HG03066 (cell line): ENCODE results near the gene STING1.
"Not testable (repeated sequence)": the region's sequence is repeated elsewhere in the genome, so short reads cannot be mapped to it uniquely, and the experiment has no call there.

ENCODE experiments used
- ATAC-seq: cut with Tn5 transposase; IDR thresholded peaks from one replicate; pipeline ENCODE4 v1.9.1; 2021; ENCODE audit warnings: low read depth; ENCODE audit not compliant: unreplicated experiment

STING1 gene

DNA sequence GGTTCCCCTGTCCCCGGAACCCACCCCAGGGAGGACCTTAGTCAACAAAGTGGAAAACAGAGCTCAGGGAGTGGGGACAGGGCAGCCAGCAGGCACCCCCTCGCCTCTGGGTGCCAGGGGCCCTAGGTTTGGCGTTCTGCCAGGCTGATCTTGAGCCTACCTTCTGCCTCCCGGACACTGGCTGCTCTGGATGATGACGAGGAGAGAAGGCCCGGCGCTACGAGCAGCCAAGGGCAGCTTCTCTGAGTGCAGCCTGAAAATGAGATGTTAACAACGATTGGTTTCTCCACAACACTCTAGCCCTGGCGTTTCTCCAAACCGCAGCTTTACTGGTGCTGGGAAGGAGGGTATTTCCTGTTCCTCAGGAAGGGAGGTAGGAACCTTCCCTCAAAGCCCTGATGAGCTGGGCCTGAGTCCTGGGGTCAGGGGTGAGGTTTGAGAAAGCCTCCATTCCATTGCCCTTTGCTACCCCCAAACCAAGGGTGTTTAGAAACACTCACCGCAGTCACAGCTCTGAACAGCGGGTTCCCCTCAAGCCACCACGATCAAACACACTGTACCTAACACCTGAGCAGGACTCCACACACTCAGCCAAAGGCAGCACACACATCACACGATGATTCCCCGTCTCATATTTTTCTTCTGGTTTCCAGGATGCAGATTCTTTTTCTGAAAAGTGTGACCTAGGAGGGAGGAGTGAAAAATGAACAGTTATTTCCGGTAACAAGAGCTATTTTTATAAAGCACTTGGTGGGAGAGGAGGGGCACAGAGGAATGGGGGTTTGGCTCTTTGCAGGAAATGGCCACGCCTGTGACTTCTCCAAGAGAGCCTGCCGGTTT is at the start of gene STING1:
Gene STING1, minus strand, starts transcription at position 709 of the 840 bp plus-strand sequence. CDS start 1,054 bp downstream, outside the sequence.
- ATAC-seq = peak; percentile 61

DNA sequence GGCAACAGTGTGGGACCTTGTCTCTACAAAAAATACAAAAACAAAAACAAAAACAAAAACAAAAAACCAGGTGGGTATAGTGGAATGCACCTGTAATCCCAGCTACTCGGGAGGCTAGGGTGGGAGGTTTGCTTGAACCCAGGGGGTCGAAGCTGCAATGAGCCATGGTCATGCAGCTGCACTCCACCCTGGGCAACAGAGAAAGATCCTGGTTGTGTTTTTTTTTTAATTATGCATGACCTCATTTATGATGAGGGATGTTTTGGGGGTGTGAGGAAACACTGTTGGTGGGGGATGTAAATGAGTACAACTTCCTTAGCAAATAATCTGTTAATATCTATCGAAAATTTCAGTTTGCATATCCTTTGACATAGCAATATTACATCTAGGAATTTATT is 49.2 kb upstream of the STING1 start:
- no peak for ATAC-seq

DNA sequence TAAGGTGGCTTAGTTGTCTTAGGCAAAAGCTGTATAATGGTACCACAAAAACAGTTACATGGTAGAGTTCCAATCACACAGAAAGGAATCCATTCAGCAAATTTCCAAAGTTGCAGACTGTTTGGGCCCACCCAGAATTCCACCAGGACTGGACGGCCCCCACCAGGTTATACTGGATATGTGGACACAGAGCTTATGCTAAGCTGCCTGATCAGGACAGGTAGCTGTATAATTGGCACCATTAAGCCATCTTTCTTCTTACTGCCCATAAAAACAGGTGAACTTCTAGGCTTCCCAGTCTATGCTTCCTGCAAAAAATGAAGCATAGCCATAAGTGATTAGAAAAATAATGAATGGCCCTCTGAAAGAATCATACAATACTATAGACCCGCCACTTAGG is 47.5 kb upstream of the STING1 start:
- not testable (repeated sequence) for ATAC-seq

DNA sequence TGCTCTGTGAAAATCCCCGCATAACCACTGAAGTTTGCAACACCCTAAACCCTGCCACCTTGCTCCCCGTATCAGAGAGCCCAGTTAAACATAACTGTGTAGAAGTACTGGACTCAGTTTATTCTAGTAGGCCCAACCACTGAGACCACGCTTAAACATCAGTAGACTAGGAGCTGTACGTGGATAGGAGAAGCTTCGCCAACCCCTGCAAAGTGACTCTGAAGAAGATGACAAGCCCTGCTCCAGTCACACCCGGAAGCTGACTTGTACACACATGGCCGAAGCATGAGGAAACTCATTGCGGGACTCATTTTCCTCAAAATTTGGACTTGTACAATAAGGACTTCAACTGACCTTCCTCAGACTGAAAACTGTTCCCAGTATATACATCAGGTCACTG is 46.1 kb upstream of the STING1 start:
- ATAC-seq = not testable (repeated sequence)

DNA sequence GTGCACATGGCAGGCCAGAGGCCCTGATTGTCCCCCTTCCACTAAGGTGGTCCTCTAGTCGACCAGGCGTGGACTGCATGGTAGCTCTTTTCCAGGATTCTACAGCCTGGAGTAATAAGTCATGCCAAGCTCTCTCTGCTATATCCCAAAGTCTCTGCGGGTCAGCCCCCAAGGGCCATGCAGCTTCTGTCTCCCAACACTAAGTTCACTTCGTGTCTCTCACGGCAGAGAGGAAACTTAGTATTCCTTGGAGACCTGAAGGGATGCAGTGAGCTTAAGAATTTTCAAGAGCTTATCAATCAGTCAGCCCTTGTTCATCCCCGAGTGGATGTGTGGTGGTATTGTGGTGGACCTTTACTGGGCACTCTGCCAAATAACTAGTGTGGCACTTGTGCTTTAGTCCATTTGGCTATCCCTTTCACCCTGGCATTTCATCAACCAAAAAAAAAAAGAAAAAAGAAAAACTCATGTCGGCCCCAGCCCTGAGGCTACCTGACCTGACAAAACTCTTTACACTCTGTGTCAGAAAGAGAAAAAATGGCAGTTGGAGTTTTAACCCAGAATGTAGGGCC is 45.4 kb upstream of the STING1 start:
- not testable (repeated sequence) for ATAC-seq

DNA sequence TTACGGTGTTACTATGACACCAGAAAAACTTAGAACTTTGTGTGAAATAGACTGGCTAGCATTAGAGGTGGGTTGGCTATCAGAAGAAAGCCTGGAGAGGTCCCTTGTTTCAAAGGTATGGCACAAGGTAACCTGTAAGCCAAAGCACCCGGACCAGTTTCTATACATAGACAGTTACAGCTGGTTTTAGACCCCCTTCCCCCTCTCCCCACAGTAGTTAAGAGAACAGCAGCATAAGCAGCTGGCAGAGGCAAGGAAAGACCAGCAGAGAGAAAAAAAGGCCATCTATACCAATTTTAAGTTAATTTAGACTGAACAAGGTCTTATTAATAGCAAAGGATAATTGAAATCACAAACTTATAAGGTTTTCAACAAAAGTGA is 44.5 kb upstream of the STING1 start:
- not testable (repeated sequence) for ATAC-seq

DNA sequence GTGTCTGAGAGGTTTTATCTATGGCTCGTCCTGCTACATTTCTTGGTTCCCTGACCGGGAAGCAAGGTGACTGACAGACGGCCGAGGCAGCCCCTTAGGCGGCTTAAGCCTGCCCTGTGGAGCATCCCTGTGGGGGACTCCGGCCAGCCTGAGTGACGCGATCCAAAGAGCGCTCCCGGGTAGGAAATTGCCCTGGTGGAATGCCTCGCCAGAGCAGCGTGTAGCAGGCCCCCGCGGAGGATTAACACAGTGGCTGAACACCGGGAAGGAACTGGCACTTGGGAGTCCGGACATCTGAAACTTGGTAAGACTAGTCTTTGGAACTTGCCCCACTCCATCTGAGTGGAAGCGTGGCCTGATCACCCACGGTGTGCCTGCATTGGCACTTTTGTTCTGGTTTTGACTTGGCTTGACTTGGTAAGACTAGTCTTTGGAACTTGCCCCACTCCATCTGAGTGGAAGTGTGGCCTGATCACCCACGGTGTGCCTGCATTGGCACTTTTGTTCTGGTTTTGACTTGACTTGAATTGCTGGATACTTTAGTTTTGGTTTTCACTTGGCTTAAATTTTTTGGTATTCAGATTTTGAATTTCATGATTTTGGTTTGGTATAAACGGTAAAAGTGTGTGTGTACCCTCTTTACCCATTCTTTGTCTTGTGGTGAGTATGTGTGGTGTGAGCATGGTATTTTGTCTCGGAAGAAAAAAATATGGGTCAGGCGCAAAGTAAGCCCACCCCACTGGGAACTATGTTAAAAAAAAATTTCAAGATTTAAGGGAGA is 43.9 kb upstream of the STING1 start:
- ATAC-seq = not testable (repeated sequence)

DNA sequence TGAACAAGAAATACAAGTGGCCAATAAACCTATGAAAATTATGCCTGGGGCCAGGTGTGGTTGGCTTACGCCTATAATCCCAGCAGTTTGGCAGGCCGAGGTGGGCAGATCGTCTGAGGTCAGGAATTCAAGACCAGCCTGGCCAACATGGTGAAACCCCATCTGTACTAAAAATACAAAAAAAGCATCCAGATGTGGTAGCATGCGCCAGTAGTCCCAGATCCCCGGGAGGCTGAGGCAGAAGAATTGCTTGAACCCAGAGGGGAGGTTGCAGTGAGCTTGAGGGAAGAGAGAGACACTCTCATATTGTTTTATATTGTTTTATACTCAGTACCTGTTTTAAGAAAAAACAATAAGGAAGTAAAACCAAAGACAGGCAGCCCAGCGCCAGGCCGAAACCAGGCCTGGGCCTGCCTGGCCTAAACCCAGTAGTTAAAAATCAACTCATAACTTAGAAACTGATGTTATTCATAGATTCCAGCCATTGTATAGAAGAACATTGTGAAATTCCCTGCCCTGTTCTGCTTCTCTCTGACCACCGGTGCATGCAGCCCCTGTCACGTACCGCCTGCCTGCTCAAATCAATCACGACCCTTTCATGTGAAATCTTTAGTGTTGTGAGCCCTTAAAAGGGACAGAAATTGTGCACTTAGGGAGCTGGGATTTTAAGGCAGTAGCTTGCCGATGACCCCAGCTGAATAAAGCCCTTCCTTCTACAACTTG is 43.2 kb upstream of the STING1 start:
- ATAC-seq = not testable (repeated sequence)

DNA sequence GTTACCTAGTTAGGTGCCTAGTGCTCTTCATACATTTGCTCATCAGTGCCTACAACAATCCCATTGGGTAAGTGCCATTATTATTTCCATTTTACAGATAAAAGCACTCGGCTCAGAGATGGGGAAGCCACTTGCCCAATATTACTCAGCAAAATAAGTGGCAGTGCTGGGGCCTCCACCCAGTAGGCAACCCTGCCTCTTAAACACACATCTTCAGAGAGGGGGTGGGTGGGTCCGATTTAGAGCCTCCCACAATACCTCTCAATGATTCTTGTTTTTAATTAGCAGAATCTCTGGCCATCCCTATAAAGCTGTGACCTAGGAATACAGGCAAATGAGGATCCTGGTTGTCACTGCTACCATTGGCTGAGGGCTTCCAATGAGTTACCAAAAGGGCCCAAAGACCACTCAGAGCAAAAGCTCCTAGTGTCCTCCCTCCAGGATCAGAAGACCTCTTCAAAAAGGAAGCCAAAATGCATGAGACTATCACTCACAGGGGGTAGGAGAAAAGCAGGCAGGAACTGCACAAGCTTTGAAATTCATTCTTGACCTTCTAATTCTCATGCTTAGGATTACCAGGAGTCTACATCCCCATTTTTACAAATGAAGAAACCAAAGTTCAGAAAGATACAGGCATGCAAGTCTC is 42.5 kb upstream of the STING1 start:
- ATAC-seq = no peak

DNA sequence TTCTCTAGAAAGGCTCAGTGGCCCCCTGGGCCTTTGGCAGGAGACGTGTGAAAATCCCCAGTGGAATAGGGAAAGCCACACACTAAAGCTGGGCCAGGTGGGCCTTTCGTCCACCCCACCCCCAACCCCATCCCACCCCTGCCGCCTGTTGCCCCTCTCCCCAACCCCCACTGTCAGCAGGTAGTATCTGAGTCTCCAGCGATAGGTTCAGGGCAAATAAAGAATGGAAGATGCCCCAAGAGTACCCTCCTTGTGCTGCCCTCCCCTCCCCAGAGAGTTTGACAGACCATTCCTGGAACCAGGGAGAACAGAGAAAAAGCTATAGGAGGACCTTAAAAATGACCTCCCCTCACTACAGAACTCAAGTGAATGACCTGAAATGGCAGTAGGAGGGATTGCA is 41.9 kb upstream of the STING1 start:
- ATAC-seq = no peak

DNA sequence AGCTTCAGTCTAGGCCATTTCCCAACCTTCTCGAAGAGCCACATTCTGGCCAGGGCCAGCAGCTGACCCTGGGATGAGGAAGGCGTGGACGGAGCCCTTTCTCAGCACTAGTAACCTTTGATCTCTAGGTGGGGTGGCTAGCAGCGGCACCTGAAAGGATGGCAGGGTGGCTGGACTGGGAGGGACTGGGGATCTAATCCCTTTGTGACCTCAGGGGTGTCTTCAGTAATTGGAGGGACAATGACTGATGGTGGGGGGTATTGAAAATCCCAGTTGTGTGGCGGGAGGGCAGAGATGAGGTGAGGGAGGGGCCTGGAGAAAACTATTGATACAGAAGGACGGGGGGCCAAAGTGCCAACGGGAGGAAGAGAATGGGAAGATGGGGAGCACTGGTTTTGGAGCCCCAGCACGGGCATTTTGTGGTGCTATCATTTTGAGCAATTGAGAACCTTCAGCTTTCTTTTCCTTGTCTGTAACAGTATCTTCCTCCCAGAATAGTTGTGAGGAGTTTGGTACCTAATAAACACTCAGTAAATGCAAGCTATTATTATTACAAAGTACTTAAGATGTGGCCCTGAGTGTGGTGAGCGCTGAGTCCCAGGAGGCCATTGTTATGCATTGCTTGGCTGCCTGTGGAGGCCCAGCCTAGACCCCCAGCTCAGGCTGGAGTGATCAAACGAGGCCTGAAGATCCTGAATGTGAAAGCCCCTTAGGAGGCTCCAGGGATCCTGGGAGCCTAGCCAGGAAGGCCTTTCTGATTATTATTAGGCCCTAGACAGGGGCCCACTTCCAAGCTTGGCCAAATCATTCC is 41.3 kb upstream of the STING1 start:
- ATAC-seq = no peak

DNA sequence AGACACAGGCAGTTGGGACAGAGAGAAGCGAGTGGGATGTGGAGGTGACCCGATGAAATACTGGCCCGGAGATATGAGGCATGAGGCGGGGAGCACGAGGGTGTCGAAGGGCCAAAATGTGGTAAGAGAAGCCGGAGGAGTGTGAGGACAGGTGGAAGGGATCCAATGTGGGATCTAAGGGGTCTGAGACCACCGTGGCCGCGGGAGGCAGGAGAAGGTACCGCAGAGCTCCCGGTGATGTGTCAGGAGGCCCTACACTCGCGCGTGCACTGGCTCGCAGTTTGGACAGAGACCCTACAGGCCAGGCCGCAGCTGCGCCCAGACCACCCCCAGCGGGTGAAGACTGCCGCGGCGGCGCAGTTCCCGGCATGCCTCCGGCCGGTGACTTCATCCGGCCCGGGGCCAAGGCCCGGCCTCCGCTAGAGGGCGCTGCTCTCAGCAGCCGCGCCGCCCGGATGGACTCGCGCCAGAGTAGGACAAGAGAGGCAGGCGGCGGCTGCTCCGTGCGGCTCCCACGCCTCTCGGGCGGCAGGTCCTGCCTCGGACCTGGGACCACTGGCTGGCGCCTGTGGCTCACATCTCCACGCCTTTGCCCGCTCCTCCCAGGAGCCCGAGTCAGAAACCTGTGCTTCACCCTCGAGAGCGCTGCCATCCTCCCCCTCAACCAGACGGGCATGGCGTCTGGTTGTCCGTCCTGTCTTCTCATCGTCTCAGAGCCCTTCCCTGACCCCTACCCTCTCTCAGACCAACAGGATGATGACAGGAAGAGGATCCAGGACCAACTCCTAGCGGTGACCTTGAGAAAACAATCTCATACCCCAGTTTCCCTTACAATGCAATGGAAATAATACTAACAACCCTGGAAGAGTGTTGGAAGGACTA is 35.4 kb upstream of the STING1 start:
- ATAC-seq = peak; percentile 81

DNA sequence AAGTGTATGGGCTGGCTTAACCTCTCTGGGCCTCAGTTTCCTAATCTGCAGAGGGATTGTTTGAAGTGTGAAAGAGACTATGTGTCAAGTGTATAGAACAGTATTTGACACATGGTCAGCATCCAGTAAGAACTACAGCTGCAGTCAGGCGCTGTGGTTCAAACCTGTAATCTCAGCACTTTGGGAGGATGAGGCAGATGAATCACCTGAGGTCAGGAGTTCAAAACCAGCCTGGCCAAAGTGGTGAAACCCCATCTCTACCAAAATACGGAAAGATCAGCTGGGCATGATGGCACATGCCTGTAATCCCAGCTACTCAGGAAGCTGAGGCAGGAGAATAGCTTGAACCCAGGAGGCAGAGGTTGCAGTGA is 31.9 kb upstream of the STING1 start:
- ATAC-seq = no peak

DNA sequence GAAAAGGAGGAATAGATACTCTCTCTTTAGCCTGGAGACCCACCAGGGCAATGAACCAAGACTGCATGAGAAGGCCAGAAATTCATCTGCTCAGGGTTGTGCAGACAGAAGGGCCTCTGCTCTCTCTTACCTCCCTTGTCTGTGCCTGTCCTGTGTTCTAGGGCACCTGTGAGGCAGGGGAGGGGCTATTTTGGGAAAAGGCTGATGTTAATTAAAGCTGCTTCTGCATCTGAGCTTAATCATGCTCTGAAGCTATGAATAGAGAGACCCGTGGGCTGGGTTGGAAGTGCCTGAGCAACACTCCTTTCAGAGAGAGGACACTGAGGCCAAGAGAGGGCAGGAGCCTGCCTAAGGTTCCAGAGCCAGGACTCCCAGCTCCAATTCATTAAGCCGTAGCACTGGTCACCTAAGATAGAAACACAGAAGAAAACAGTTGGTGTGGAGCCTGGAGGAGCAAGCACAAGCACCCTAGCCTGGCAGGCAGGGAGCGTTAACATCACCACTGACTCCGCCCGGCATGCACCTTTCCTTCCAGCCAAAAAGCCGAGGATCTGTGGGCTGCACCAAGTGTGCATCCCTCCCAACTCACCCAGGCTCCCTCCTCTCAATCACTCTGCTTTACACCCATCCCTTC is 31.4 kb upstream of the STING1 start:
- peak; percentile 18 for ATAC-seq

DNA sequence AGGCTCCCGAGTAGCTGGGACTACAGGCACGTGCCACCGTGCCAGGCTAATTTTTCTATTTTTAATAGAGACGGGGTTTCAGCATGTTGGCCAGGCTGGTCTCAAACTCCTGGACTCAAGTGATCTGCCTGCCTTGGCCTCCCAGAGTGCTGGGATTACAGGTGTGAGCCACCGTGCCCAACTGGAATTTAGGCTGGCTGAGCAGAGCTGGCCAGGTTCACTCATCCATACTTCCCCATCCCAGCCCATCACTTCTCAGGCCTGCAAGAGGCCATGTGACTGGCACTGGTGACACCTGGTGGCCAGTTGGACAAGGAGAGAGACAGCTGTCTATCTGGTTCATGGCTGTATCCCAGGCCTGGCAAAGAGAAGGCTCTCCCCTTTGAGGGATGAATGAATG is 30.9 kb upstream of the STING1 start:
- ATAC-seq = peak; percentile 48

DNA sequence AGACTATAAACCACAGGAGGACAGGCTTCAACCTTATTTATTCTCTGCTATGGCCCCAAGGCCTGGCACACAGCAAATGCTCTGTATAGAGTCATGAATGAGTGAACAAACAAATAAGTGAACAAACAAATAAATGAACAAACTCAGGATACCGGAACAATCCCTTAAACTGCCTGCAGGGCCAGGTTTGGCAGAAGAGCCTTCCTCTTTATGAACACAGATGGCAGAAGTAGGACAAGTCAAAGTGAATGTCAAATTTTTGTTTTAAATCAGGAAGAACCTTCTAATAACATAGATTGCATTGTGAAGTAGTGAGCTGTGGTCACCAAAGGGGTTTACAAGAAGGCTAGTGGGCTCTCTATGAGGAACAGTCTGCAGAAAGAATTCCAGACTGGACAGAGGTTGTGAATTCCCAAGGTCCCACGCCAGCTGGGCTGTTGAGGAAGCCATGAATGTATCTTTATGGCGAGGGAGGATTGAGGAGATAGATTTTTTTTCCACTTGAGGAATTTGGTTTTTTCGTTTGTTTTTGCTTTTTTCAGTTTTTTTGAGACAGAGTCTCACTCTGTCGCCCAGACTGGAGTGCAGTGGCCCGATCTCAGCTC is 30.3 kb upstream of the STING1 start:
- no peak for ATAC-seq

DNA sequence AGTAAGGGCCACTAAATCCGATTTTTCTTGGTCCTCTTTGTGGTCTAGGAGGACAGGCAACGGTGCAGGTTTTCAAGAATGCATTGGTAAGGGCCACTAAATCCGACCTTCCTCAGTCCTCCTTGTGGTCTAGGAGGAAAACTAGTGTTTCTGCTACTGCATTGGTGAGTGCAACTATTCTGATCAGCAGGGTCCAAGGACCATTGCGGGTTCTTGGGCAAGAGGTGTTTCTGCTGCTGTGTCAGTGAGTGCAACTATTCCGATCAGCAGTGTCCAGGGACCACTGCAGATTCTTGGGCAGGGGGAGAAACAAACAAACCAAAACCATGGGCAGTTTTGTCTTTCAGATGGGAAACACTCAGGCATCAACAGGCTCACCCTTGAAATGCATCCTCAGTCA is 22.2 kb upstream of the STING1 start:
- not testable (repeated sequence) for ATAC-seq

DNA sequence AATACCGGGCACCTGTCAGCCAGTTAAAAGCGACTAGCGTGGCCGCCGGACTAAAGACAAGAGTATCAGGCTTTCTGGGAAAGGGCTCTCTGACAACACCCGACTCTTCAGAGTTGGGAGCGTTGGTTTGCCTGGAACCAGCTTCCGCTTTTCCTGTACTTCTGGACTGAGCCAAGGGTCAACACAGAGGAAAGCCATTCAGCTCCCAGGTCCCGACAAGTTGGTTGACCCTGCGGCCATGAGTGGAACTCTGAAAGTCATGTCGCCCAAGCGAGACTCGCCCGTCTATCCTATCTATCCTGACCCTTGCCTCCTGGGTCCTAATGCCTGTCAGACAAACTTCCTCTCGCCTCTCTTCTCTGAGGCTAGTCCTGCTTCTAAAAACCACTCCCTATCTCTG is 21.3 kb upstream of the STING1 start:
- ATAC-seq = not testable (repeated sequence)
